GM18951 (cell line): ENCODE data around the gene APOC3.

Source experiments
- POLR2A ChIP-seq: IDR thresholded peaks from 4 replicates; pipeline ENCODE4 v1.6.1; 2011; ENCODE audit warnings: mild to moderate bottlenecking; ENCODE audit not compliant: insufficient read length, insufficient read depth; ENCODE audit errors: extremely low read depth
- in situ Hi-C: fragments of 300-500 bp; cut with MboI; formaldehyde crosslinking; loops from one replicate; pipeline ENCODE4 v1.12.0; 2022; ENCODE audit warnings: low sequenced_read_pairs, mixed read lengths, inconsistent platforms; ENCODE audit not compliant: unreplicated experiment

APOC3 gene

GRCh38 chr11:116837231-116838091, 7.8 kb downstream of the APOC3 start, which contains the start of gene APOA1:
TSS of gene APOA1 (minus strand) at chr11:116837622. CDS start at chr11:116837387, 235 bp downstream.
- TF ChIP-seq POLR2A = no peak
- in situ Hi-C loops = no loop called here

GRCh38 chr11:116838321-116839084, 8.8 kb downstream of the APOC3 start:
- in situ Hi-C loops = no loop called here
- TF ChIP-seq POLR2A = no peak

GRCh38 chr11:116840224-116840745, 10.6 kb downstream of the APOC3 start:
- no peak for TF ChIP-seq POLR2A
- in situ Hi-C loops = no loop called here

- TF ChIP-seq POLR2A = no peak
- in situ Hi-C loops = no loop called here
Measured at GRCh38 chr11:116840746-116841296, 11.1 kb downstream of the APOC3 start.

GRCh38 chr11:116842117-116842516, 12.4 kb downstream of the APOC3 start:
- in situ Hi-C loops = no loop called here
- no peak for TF ChIP-seq POLR2A

- in situ Hi-C loops = no loop called here
- TF ChIP-seq POLR2A = no peak
Measured at GRCh38 chr11:116842909-116843308, 13.2 kb downstream of the APOC3 start.

- in situ Hi-C loops = no loop called here
- no peak for TF ChIP-seq POLR2A
Measured at GRCh38 chr11:116843661-116844060, 14.0 kb downstream of the APOC3 start.

GRCh38 chr11:116844722-116845121, 15.0 kb downstream of the APOC3 start:
- in situ Hi-C loops = no loop called here
- TF ChIP-seq POLR2A = no peak

- in situ Hi-C loops = no loop called here
- TF ChIP-seq POLR2A = no peak
Measured at GRCh38 chr11:116847612-116848011, 17.9 kb downstream of the APOC3 start.

- TF ChIP-seq POLR2A = no peak
- in situ Hi-C loops = no loop called here
Measured at GRCh38 chr11:116849060-116849459, 19.4 kb downstream of the APOC3 start.

GRCh38 chr11:116849486-116849885, 19.8 kb downstream of the APOC3 start:
- in situ Hi-C loops = no loop called here
- TF ChIP-seq POLR2A = no peak

GRCh38 chr11:116851626-116852025, 21.9 kb downstream of the APOC3 start:
- in situ Hi-C loops = no loop called here
- no peak for TF ChIP-seq POLR2A
